HUES6 (cell line): ENCODE measurements around the gene MKLN1.

Experiments used
- H3K27ac ChIP-seq: 2 replicates; pipeline ENCODE4 v1.7.0; 2013; ENCODE audit warnings: low read depth, mild to moderate bottlenecking, low read length, inconsistent platforms
- H3K27me3 ChIP-seq: 2 replicates; pipeline ENCODE4 v1.6.1; 2013; ENCODE audit warnings: low read length; ENCODE audit not compliant: control insufficient read depth, insufficient read depth
- H3K36me3 ChIP-seq: 2 replicates; pipeline ENCODE4 v1.6.1; 2013; ENCODE audit warnings: low read length; ENCODE audit not compliant: control insufficient read depth, insufficient read depth
- H3K4me1 ChIP-seq: 2 replicates; pipeline ENCODE4 v1.6.1; 2013; ENCODE audit warnings: low read length; ENCODE audit not compliant: control insufficient read depth, insufficient read depth
- H3K4me3 ChIP-seq: 2 replicates; pipeline ENCODE4 v1.5.1; 2013; ENCODE audit warnings: low read depth, low read length
- H3K9ac ChIP-seq: one replicate; pipeline ENCODE4 v1.6.1; 2013; ENCODE audit warnings: mild to moderate bottlenecking, low read length
- H3K9me3 ChIP-seq: 2 replicates; pipeline ENCODE4 v1.6.1; 2013; ENCODE audit warnings: low read depth, low read length; ENCODE audit not compliant: control insufficient read depth, insufficient read depth

The MKLN1 gene

DNA sequence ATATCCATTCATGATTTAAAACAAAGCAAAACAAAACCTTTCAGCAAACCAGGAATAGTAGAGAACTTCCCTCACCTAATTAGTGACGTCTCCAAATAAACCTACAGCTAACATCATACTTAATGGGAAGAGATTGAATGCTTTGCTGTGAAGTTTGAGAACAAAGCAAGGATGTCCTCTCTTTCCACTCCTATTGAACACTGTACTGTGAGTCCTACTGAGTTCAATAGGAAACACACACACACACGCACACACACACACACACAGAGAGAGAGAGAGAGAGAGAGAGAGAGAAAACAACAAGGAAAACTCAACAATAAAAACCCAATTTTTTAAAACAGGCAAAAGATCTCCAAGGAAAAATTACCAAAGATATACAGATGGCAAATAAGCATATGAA, 196.4 kb downstream of the MKLN1 start:
- Histone ChIP-seq H3K27me3 (no peaks in the 10 kb centered on the region), H3K27ac (no peak overlapping the region), H3K4me1 (peaks cover 72% of the 10 kb centered on the region), H3K9ac (no peak overlapping the region), H3K36me3 (peaks cover 30% of the 10 kb centered on the region), H3K9me3 (no peaks in the 10 kb centered on the region), H3K4me3 (no peak overlapping the region)

DNA sequence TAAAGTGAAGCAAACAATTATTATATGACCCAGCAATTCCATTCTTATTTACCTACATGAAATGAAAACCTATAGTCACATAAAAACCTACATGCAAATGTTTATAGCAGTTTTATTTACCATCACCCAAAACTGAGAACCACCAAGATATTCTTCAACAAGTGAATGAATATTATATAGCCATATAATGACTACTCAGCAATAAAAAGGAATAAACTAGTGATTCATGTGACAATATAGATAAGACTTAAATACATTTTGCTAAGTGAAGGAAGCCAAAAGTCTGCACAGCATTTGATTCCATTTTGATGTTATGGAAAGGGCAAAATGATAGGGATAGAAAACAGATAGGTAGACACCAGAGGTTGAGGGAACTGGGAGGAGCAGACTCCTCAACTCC, 197.0 kb downstream of the MKLN1 start:
- H3K9me3 ChIP-seq = no peaks in the 10 kb centered on the region
- no peak overlapping the region for H3K27ac ChIP-seq
- peaks cover 73% of the 10 kb centered on the region for H3K4me1 ChIP-seq
- no peaks in the 10 kb centered on the region for H3K27me3 ChIP-seq
- no peak overlapping the region for H3K9ac ChIP-seq
- peaks cover 34% of the 10 kb centered on the region for H3K36me3 ChIP-seq
- H3K4me3 ChIP-seq = no peak overlapping the region

DNA sequence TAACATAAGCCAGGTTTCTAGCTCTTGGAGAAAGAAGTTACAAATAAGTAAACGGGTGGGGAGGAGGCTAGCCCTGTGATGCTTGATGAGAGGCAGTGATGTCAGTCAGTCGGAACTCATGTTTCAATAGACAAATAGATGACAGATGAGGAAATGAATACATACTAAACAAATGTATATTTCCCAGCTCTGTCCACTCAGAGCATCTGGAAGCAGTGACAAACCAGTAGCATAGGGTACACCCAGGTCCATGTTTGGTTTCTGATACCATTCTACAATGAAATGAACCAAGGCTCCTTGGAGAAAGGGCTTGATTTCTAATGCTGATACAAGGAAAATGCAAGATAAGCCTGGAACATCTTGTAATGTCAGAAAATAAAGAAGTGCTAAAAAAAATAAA, 198.1 kb downstream of the MKLN1 start:
- Histone ChIP-seq H3K9me3 (no peaks in the 10 kb centered on the region), H3K27ac (no peak overlapping the region), H3K9ac (no peak overlapping the region), H3K4me3 (no peak overlapping the region), H3K4me1 (peaks cover 68% of the 10 kb centered on the region), H3K36me3 (peaks cover 31% of the 10 kb centered on the region), H3K27me3 (no peaks in the 10 kb centered on the region)

DNA sequence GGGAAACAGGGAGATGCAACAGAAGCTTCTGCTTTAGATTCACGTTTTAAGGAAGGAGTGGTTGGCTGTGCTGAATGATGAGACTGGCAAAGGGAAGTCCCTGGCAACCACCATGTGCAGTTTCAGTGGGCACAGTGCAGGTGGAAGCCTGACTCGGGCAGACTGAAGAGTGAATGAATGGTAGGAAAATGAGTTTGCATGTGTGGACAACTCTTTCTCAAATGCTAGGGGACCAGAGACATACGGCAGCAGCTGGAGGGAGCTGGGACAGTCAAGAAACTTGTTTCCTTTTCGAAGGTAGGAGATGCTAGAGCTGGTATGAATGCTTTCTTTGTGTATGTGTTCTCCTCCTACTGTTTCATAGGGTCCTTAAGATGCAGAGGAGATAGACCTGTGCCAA, 199.8 kb downstream of the MKLN1 start:
- peaks cover 41% of the 10 kb centered on the region for H3K36me3 ChIP-seq
- no peaks in the 10 kb centered on the region for H3K27me3 ChIP-seq
- H3K9me3 ChIP-seq = no peaks in the 10 kb centered on the region
- H3K4me3 ChIP-seq = no peak overlapping the region
- H3K9ac ChIP-seq = no peak overlapping the region
- no peak overlapping the region for H3K27ac ChIP-seq
- peaks cover 61% of the 10 kb centered on the region for H3K4me1 ChIP-seq

DNA sequence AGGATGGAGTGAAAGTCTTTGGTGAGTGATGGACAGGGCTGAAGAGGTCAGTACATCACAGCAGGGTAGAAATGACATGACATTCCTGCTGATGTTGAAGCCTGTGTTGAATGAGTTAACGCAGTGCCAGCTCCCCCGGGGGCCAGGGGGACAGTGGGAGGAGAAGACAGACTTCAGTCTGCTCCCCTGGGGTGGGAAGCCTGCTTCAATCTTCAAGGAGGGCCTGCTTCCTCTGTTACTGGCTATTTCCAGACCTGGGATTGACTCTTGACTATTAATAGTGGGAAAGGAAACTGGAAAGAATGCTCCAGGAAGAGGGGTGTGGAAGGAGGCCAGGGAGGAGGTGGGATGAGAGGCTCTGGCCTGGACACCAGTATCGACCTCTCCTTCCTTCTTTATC, 201.5 kb downstream of the MKLN1 start:
- no peaks in the 10 kb centered on the region for H3K27me3 ChIP-seq

DNA sequence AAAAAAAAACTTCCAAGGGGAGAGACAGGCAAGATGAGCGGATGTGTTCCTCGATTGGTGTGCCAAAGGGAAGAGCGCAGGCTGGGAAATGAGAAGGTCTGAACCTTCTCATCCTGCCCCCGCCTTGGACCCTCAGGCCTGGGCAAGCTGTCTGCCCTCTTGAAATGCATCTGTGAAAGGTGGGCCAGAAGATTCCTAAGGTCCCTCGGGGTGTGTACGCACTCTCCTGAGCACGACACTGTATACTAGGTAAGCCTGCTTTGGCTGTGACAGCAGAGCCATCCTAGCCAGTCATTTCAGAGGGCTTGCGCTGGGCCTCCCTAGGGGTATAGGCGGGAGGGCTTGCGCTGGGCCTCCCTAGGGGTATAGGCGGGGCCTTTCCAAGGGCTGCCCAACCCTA, 201.9 kb downstream of the MKLN1 start:
- H3K36me3 ChIP-seq = peaks cover 60% of the 10 kb centered on the region
- H3K9me3 ChIP-seq = no peaks in the 10 kb centered on the region
- no peak overlapping the region for H3K4me3 ChIP-seq
- H3K27ac ChIP-seq = peak overlapping the region; percentile 13; the same call in 1 of the 2 replicates
- no peak overlapping the region for H3K9ac ChIP-seq
- peaks cover 62% of the 10 kb centered on the region for H3K4me1 ChIP-seq
- H3K27me3 ChIP-seq = no peaks in the 10 kb centered on the region

More for the DNA sequence above, 201.5 kb downstream of the MKLN1 start:
- Histone ChIP-seq H3K4me3 (no peak overlapping the region), H3K4me1 (peaks cover 66% of the 10 kb centered on the region), H3K27ac (peak overlapping the region; percentile 13; the same call in 1 of the 2 replicates), H3K9ac (no peak overlapping the region), H3K9me3 (no peaks in the 10 kb centered on the region), H3K36me3 (peaks cover 58% of the 10 kb centered on the region)

DNA sequence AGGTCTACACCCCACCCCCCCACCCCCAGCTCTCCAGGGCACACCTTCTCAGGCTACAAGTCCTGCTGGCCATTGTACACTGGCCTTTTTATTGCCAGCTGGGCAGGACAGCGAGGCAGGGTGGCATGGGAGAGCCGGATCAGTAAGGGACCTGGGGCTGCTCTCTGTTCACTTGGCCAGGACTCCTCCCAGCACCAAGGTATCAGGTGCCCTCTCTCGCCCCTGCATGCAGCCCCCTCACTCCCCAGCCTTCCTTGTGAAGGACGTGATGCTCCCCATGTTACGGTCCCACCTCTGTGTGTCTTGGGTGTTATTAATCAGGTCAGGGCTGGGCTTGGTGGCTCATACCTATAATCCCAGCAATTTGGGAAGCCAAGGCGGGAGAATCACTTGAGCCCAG, 202.5 kb downstream of the MKLN1 start:
- no peaks in the 10 kb centered on the region for H3K27me3 ChIP-seq
- no peak overlapping the region for H3K9ac ChIP-seq
- H3K27ac ChIP-seq = no peak overlapping the region
- H3K4me3 ChIP-seq = no peak overlapping the region
- no peaks in the 10 kb centered on the region for H3K9me3 ChIP-seq
- H3K36me3 ChIP-seq = peaks cover 60% of the 10 kb centered on the region
- peaks cover 60% of the 10 kb centered on the region for H3K4me1 ChIP-seq

DNA sequence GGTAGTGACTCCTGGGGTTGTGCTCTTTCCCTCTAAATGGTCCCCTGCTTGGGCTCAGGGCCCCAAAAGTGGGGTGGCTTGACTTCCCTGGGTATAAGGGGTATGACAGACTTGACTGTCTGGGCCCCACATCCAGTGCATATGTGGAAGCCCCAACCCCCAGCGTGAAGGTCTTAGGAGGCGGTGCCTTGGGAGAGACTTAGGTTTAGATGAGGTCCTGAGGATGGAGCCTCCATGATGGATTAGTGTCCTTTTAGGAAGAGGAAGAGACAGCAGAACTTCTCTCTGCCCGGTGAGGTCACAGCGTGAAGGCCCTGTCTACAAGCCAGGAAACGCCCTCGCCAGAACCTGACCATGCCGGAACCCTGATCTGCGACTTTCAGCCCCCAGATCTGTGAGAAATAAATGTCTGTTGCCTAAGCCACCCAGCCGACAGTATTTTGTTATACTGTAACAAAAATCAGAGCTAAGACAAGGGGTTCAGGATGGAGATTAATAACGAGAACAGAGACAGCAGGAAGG, 205.0 kb downstream of the MKLN1 start:
- H3K27me3 ChIP-seq = no peaks in the 10 kb centered on the region
- no peak overlapping the region for H3K27ac ChIP-seq
- H3K4me1 ChIP-seq = peaks cover 51% of the 10 kb centered on the region

DNA sequence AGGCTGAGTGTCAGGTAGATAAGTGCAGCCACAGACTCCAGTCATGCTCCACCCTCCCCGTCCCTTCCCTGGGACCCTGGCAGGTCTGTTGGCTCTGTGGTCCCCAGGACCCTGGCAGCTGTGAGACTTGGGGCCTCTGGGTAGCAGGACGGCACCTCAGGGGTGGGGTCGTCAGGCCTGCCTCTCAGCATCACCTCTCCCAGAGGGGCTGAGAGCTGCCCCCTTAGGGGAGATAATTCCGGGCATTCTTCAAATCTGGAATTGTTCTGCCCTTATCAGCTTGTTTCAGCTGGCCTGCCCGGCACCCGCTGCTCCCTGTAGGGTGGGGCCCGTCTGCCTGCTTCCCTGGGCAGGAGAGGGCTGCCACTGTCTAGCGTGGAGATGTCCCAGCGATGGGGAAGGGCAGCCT, 205.5 kb downstream of the MKLN1 start:
- peaks cover 56% of the 10 kb centered on the region for H3K4me1 ChIP-seq
- H3K36me3 ChIP-seq = peaks cover 81% of the 10 kb centered on the region
- H3K4me3 ChIP-seq = no peak overlapping the region
- no peak overlapping the region for H3K9ac ChIP-seq
- H3K9me3 ChIP-seq = no peaks in the 10 kb centered on the region
- H3K27me3 ChIP-seq = no peaks in the 10 kb centered on the region
- no peak overlapping the region for H3K27ac ChIP-seq

More for the DNA sequence above, 205.0 kb downstream of the MKLN1 start:
- Histone ChIP-seq H3K9ac (no peak overlapping the region), H3K9me3 (no peaks in the 10 kb centered on the region), H3K36me3 (peaks cover 76% of the 10 kb centered on the region), H3K4me3 (no peak overlapping the region)

DNA sequence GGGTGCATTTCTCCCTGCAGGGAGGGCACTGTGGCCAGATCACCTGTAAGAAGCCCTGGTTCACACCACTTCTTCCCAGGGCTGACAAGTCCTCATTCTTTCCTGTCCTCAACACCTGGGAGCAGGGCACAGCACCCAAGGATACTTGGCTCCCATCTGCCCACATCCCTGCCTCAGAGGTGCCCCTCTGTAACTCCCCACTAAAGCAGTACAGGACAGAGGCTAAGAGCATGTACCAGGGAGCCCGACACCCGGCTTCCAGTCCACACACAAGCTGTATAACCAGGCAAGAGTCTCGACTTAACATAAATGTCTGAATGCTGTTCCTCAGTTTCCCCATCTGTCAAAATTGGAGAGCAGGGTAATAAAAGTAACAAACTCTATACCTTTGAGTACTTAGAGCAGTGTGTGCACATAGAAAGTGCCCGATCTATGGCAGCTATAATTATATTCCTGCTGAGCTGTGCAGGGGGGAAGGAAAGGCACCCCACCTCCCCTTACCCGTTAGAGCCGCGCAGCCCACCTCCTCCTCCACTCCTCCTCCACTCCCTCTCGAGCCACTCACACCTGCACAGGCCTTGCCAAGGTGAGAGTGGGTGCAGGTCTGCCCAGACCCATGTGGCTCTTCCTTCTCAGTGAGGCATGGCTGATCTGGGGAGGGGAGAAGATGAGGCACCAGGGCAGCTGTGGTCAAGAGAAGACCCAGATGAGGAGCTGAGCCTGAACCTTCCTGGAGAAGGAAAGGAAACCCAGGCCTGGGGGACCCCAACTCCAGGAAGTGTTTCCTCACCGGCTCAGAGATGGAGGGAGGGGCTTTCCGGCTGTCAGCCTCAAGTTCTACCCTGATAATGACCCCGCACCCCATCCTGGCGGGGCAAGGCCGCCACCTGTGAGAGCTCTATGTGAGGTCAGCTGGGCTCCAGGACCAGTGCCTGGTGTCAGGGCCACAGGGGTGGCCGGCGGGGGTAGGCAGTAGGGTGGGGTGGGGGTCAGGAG, 206.2 kb downstream of the MKLN1 start:
- no peak overlapping the region for H3K4me3 ChIP-seq

DNA sequence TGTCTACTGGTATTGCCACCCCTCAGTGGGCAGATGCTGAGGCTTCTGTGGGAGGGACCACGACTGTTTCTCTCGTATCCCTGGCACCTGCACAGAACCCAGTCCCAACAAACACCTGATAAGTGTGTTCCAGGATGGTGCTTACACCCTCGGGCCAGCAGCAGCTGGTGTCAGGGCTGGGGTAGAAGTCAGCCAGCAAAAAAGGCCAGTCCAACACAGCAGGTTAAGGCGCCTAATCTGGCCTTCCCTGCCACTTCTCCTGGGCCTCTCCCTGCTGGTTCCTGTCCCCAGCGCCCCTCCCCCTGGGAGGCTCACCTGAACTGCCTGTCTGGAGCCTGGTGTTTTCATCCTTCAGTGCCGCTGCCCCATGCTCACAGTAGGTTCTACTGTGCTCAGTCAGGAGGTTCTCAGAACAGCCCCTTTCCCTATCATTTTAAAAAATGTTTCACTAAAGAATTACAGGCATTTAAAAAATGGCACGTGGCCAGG, 208.7 kb downstream of the MKLN1 start:
- peaks cover 84% of the 10 kb centered on the region for H3K36me3 ChIP-seq
- H3K4me1 ChIP-seq = peaks cover 60% of the 10 kb centered on the region
- no peak overlapping the region for H3K27ac ChIP-seq
- H3K9ac ChIP-seq = no peak overlapping the region
- no peaks in the 10 kb centered on the region for H3K9me3 ChIP-seq
- no peaks in the 10 kb centered on the region for H3K27me3 ChIP-seq
- H3K4me3 ChIP-seq = no peak overlapping the region

More for the DNA sequence above, 206.2 kb downstream of the MKLN1 start:
- Histone ChIP-seq H3K27me3 (no peaks in the 10 kb centered on the region), H3K4me1 (peaks cover 58% of the 10 kb centered on the region), H3K9me3 (no peaks in the 10 kb centered on the region), H3K36me3 (peaks cover 80% of the 10 kb centered on the region), H3K9ac (no peak overlapping the region), H3K27ac (no peak overlapping the region)
